Ishikawa (cell line): ENCODE results near the gene ALG10B.

Experiments
- CEBPB ChIP-seq: IDR thresholded peaks from 2 replicates; pipeline ENCODE4 v1.6.1; 2012
- CREB1 ChIP-seq: IDR thresholded peaks from 2 replicates; pipeline ENCODE4 v1.6.1; 2012; ENCODE audit warnings: low read depth
- EGR1 ChIP-seq: IDR thresholded peaks from 2 replicates; pipeline ENCODE4 v1.6.1; 2012
- EP300 ChIP-seq: IDR thresholded peaks from 2 replicates; pipeline ENCODE4 v1.6.1; 2012; ENCODE audit warnings: borderline replicate concordance
- FOXM1 ChIP-seq: IDR thresholded peaks from 2 replicates; pipeline ENCODE4 v1.6.1; 2012; ENCODE audit warnings: low read depth, borderline replicate concordance
- MAX ChIP-seq: IDR thresholded peaks from 2 replicates; pipeline ENCODE4 v1.6.1; 2012
- NFIC ChIP-seq: IDR thresholded peaks from 2 replicates; pipeline ENCODE4 v1.6.1; 2012
- RAD21 ChIP-seq: IDR thresholded peaks from 2 replicates; pipeline ENCODE4 v1.6.1; 2012; ENCODE audit warnings: low read depth
- REST ChIP-seq: IDR thresholded peaks from 2 replicates; pipeline ENCODE4 v1.6.1; 2012; ENCODE audit warnings: low read depth, mild to moderate bottlenecking
- TAF1 ChIP-seq: IDR thresholded peaks from 2 replicates; pipeline ENCODE4 v1.6.1; 2012; ENCODE audit warnings: low read depth, mild to moderate bottlenecking
- TCF12 ChIP-seq: IDR thresholded peaks from 2 replicates; pipeline ENCODE4 v1.6.1; 2012; ENCODE audit warnings: low read depth
- TEAD4 ChIP-seq: IDR thresholded peaks from 2 replicates; pipeline ENCODE4 v1.6.1; 2012
- USF1 ChIP-seq: IDR thresholded peaks from 2 replicates; pipeline ENCODE4 v1.6.1; 2012
- YY1 ChIP-seq: IDR thresholded peaks from 2 replicates; pipeline ENCODE4 v1.6.1; 2012; ENCODE audit warnings: low read depth
- ZBTB7A ChIP-seq: IDR thresholded peaks from 2 replicates; pipeline ENCODE4 v1.6.1; 2012; ENCODE audit warnings: low read depth

Gene ALG10B

GRCh38 chr12:38289396-38289795 is 27.2 kb upstream of the ALG10B start:
- no peak for TF ChIP-seq TCF12
- TF ChIP-seq CREB1, result no peak

GRCh38 chr12:38291160-38291559 is 25.4 kb upstream of the ALG10B start:
- no peak for TF ChIP-seq EP300
- no peak for TF ChIP-seq RAD21
- no peak for TF ChIP-seq NFIC
- TF ChIP-seq CEBPB, result no peak
- TF ChIP-seq FOXM1, result no peak
- no peak for TF ChIP-seq CREB1
- no peak for TF ChIP-seq MAX
- TF ChIP-seq YY1, result no peak
- TF ChIP-seq TEAD4, result no peak
- no peak for TF ChIP-seq TAF1
- no peak for TF ChIP-seq REST
- no peak for TF ChIP-seq USF1
- no peak for TF ChIP-seq EGR1

- no peak for TF ChIP-seq FOXM1
- TF ChIP-seq NFIC, result no peak
- TF ChIP-seq USF1, result no peak
- TF ChIP-seq RAD21, result no peak
- no peak for TF ChIP-seq TAF1
- no peak for TF ChIP-seq EP300
- TF ChIP-seq EGR1, result no peak
Observed at GRCh38 chr12:38324912-38325311, 8.3 kb downstream of the ALG10B start.

- TF ChIP-seq TEAD4, result no peak
Observed at GRCh38 chr12:38327356-38327755, 10.8 kb downstream of the ALG10B start.

GRCh38 chr12:38328306-38328895 is 11.8 kb downstream of the ALG10B start:
- TF ChIP-seq REST (no peak), RAD21 (peak; percentile 71), MAX (no peak), EGR1 (no peak), USF1 (no peak), NFIC (no peak), TEAD4 (no peak), FOXM1 (no peak)

- TF ChIP-seq TAF1 (no peak), FOXM1 (no peak), RAD21 (no peak), CREB1 (no peak), USF1 (no peak), TEAD4 (no peak), YY1 (no peak), EGR1 (no peak), CEBPB (no peak), MAX (no peak), NFIC (no peak), TCF12 (no peak), ZBTB7A (no peak), REST (no peak), EP300 (no peak)
Observed at GRCh38 chr12:38332814-38333213, 16.2 kb downstream of the ALG10B start.
